ENCODE results near the gene CPSF3. TPM values are rescaled to one million over a fixed set of nuclear protein-coding genes. Genes with fewer than 3 reads are reported as not detected.

Gene CPSF3
- polyA plus RNA-seq, 1 experiment = 12.5 TPM

DNA sequence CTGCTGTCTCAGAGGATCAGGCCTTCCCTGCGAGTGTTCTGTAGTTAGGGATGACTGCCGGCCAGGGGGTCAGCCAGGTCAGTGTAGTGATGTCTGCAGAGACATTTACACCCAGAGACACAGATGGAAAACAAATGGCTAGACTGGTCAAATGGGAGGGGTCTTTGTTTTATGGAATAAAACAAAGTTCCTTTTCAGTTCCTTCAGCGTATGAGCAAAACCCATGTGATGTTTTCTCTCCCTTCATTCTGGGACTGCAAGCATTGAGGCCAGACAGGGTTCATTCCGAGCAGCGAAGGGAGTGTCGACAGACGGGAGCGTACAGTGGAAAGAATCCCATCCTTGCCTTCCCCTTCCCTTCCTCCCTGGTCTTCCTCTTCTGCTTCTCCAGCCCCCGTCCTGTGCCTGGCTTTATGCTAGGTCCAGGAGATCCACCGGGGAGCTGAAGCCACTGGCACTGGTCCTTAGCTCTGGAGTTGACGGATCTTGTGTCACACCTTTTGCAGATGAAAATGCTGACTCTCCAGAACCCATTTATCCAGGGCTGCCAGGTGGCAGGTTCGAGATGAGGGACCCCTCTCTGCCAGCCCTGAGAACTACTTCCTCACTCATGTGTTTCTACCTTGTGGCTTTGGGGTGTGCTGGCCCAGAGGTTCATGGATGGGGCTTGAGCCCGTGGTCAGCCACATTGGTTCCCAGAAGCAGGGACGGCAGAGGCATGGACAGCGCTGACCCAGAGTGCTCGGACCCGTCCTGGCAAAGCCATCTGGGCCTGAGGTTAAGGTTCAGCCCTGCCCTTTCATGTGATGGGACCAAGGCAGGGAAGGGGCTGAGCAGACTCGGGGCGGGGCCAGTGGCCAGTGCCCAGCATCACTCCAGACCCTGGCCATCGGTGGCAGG is 24.3 kb upstream of the CPSF3 start:
- ChIA-PET CTCF (no interaction called here), POLR2A (no interaction called here)

DNA sequence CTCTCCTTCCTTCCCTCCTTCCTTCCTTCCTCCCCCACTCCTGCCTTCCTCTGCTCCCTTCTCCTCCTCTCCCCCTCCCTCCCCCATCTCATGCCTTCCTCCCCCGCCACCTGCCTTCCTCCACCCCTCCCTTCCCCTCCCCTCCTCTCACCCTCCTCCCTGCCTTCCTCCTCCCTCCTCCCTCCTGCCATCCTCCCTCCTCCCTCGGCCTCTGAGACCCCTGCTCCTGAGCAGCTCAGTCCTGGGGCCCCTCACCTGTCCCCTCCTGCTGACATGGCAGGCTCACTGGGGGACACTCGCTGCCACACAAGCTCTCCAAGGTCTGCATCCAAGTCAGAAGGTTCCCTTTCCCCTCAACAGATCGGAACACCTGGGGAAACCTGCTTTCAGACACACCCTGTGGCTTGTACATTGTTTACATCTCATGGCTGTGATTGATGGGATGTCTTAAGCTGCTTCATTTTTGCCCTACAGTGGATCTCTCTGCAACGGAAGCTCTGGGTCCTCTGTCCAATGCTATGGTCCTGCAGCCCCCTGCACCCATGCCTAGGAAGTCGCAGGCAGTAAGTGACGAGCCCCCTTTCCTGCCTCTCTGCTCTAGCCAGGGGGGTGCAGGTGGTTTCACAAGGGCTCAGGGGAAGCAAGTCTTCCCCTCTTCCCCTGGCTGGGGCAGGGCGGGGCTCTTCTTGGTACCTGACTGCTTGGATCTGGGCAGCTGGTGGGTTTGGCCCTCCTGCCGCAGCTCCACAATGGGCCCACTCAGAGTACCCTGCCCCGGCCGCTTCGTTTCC is 23.0 kb upstream of the CPSF3 start:
- no peak for DNase-seq (ENCODE audit: low read depth)
- ChIA-PET CTCF (no interaction called here), POLR2A (no interaction called here)
- H3K27me3 ChIP-seq (ENCODE audit: control insufficient read depth, insufficient read depth, low read length) = no peaks in the 10 kb centered on the region
- H3K4me3 ChIP-seq (ENCODE audit: low read depth, low read length) = no peak overlapping the region
- H3K36me3 ChIP-seq (ENCODE audit: control insufficient read depth, insufficient read depth, low read length) = peaks cover 19% of the 10 kb centered on the region
- TF ChIP-seq CTCF (IDR thresholded peaks at IDR 0.05; ENCODE audit: insufficient read depth, low read depth, low read length) = no peak

More for the DNA sequence above, 24.3 kb upstream of the CPSF3 start:
- no peak for TF ChIP-seq CTCF (IDR thresholded peaks at IDR 0.05; ENCODE audit: insufficient read depth, low read depth, low read length)
- no peak overlapping the region for H3K4me3 ChIP-seq (ENCODE audit: low read depth, low read length)
- peaks cover 19% of the 10 kb centered on the region for H3K36me3 ChIP-seq (ENCODE audit: control insufficient read depth, insufficient read depth, low read length)
- no peak for DNase-seq (ENCODE audit: low read depth)
- no peaks in the 10 kb centered on the region for H3K27me3 ChIP-seq (ENCODE audit: control insufficient read depth, insufficient read depth, low read length)

GRCh38 chr2:9401059-9401547 is 22.4 kb upstream of the CPSF3 start:
- Histone ChIP-seq H3K4me3 (ENCODE audit: low read depth, low read length) (no peak overlapping the region), H3K36me3 (ENCODE audit: control insufficient read depth, insufficient read depth, low read length) (peaks cover 20% of the 10 kb centered on the region), H3K27me3 (ENCODE audit: control insufficient read depth, insufficient read depth, low read length) (no peaks in the 10 kb centered on the region)
- POLR2A ChIA-PET = interaction anchor here (0.5 kb wide), 1 partner anchor 977 kb away, joined by 6 read pairs; no protein-coding TSS in a partner anchor
- CTCF ChIA-PET = no interaction called here
- TF ChIP-seq CTCF (IDR thresholded peaks at IDR 0.05; ENCODE audit: insufficient read depth, low read depth, low read length) = no peak
- no peak for DNase-seq (ENCODE audit: low read depth)

DNA sequence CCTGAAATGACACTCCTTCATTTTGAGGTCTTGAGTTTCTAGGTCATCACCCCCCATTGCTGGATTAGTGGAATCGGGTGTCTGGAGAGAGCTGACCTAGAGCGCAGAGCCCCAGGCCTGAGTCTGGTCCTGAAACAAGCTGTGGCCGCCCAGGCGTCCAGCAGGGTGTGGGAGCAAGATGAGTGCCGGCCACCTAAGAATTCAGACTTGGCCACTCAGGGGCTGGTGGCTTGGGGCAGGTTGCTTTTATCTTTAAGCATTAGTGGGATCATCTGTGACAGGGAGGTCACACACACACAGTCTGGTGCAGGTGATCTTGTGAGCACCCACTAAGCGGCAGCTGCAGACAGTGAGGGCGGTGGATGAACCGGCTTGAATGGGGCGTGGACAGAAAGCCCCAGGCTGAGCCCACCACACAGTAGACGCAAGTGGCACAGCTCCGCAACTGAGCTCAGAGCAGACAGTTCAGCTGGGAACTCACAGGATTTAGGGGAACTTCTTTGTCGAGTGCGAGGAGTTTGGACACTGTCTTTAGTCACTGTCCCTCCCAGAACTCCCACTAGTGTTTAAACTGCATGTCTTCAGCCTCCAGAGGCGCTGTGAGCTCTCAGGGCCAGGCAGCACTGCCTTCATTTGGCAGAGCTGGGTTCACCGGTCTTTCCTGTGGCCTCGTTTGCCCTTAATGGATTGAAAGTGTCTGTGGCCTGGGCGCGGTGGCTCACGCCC is 21.6 kb upstream of the CPSF3 start:
- CTCF ChIA-PET = interaction anchor here (1.0 kb wide), 1 partner anchor 15 kb away, joined by 3 read pairs; no protein-coding TSS in a partner anchor
- H3K27me3 ChIP-seq (ENCODE audit: control insufficient read depth, insufficient read depth, low read length) = no peaks in the 10 kb centered on the region

More for the DNA sequence above, 21.6 kb upstream of the CPSF3 start:
- Histone ChIP-seq H3K36me3 (ENCODE audit: control insufficient read depth, insufficient read depth, low read length) (peaks cover 18% of the 10 kb centered on the region), H3K4me3 (ENCODE audit: low read depth, low read length) (no peak overlapping the region)
- POLR2A ChIA-PET = interaction anchor here (0.5 kb wide), 1 partner anchor 976 kb away, joined by 6 read pairs; no protein-coding TSS in a partner anchor
- no peak for DNase-seq (ENCODE audit: low read depth)
- TF ChIP-seq CTCF (IDR thresholded peaks at IDR 0.05; ENCODE audit: insufficient read depth, low read depth, low read length) = no peak
